ENCODE results near the gene MMAA.
"Not testable (repeated sequence)": the region's sequence is repeated elsewhere in the genome, so short reads cannot be mapped to it uniquely, and the experiment has no call there.

Gene MMAA

GRCh38 chr4:145618932-145619638 is at the start of gene MMAA:
Gene MMAA, plus strand, starts transcription at chr4:145619385. Its CDS starts 19,755 bp downstream, at chr4:145639140.
- DNase-seq = peak; percentile 97

- DNase-seq = not testable (repeated sequence)
Measured at GRCh38 chr4:145574546-145574945, 44.6 kb upstream of the MMAA start.

- DNase-seq = no peak
Measured at GRCh38 chr4:145580906-145581305, 38.3 kb upstream of the MMAA start.

DNA sequence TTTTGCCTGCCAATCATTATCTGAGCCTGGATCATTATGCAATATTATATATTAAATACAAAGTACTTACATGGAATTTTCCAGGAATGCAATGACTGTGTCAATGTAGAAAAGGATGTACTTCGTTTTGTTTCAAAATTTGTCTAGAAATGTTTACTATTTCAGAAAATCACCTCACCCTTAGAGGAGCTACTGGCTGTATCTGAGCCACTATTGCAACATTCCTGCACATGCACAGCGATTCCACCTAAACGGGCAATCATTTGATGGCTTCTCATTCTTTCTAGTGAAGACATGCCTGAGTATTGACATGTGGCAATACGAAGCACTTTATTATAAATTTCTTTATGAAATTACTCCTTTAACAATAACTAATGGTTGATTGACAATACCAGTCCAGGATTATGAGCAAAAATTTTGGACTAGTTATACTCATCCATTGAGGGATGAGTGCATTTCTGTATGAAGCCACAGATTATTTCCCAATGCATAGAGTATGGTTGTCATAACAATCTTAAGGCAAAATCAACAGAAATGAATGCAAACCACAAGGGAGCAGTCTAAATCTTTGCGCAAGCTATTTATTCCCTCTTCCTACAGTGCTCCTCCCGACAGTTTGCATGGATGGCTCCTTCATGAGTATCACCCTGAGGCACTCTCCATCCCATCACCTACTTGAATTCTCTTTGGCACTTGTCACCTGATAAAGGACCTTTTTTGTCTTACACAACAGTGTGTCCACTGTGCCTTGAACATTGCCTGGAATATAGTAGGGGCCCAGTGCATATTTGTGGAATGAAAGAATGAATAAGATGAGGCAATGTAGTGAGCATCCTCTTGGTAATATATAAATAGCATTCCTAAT is 35.8 kb upstream of the MMAA start:
- no peak for DNase-seq

DNA sequence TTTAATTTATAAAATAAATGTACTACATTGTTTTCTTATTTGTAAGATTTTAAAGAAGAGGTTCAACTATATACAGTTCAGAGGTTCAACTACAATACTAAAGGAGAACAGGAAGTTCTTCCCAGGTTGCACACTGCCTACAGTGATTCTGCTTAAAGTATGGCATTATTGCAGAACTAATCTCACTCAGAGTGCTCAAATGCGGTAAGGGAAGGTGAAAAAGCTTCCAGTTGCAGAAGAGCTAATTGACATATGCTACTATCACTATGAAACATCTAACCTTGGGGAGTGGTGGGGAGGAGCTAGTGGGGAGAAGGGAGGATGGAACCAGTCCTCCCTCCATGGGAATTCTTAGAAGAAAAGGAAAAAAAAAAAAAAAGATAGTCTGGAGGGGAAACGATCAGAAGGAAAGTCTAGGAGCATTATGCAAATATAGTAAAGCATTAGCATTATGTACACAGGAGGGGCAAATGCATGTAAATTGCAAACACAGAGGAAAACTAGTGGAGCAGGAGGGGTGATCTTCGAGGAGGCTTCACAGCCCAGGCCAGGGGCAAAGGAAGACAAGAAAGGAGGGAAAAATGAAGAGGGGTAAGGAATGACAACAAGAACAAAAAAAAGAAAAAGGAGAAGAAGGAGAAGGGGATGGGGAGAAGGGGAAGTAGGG is 32.0 kb upstream of the MMAA start:
- no peak for DNase-seq

DNA sequence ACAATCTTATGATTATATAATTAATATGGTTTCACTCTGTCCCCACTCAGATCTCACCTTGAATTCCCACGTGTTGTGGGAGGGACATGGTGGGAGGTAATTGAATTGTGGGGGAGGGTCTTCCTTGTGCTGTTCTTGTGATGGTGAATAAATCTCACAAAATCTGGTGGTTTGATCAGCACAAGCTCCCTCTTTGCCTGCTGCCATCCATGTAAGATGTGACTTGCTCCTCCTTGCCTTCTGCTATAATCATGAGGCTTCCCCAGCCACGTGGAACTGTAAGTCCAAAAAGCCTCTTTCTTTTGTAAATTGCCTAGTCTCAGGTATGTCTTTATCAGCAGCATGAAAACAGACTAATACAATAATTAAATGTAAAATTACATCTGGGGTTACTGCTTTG is 29.8 kb upstream of the MMAA start:
- DNase-seq = not testable (repeated sequence)

DNA sequence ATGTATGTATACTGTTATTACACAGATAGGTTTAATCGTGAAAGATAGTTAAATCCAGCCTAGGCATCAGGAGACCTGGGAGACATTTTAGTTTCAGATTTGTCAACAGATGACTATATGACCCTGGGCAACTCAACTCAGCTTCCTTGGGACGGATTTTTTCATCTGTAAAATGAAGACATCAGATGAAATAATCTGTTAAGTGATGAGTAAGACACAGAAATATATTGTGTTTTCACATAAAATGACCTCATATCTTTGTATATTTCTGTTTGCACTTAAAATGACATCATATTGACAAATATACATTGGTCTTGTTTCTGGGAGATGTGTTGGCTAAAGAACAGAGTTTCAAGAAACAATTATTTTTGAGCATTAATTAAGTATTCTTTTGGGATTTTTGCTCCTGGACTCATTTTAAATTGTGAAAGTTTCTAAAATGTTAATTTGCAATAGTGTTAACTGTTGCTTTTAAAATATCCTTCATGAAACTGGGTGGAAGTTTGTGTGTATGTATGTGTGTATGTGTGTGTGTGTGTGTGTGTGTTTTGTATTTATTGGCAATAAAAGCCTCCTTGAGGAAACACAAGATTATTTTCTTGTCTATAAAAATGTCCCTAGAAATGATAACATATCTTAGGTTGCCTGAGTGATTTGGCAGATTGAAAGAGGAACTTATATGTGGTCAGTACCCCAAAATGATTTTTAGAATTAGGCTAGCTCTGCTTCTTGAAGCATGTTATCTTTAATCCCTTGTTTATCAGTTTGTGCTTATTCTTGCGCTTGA is 29.1 kb upstream of the MMAA start:
- DNase-seq = no peak

DNA sequence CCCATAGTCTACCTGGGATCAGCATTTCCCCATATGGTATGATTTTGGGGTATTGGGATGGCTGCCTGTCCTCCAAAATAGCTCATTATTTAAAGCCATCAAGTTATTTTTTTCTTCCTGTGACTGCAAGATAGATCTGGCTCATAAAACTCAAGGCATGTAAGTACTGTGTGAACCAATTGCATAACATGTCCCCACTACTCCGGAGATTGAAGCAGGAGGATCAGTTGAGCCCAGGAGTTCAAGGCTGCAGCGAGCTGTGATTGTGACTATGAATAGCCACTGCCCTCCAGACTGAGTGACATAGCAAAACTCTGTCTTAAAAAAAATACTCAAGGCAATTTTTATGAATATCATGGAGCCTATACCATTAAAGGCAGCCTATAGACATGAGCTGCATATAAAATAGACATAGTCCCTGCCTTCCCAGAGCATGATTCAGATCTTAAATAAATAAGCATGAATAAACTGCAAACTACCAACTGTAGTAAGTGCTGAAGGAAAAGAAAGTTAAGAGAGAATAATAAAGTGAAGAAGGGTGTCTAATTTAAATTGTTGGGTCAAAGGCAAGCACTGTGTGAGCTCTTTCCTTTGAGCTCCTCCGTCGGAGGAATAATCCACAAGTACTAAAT is 16.9 kb upstream of the MMAA start:
- DNase-seq = no peak

DNA sequence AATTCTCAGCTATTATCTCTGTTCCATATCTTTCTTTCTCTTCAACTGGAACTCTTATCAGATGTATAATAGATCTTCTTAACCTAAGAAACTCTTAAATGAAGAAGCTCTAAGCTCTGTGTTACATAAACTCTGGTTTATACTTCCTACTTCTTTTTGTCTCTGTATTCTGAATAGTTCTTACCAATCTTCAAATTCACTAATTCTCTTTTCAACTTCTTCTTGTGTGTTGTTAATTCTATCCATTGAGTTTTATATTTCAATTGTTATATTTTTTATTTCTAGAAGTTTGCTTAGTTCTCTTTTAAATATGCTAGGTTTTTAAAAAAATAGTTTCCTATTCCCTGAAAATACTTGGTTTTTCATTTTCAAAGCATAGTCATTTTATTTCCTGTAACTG is 13.2 kb upstream of the MMAA start:
- no peak for DNase-seq

DNA sequence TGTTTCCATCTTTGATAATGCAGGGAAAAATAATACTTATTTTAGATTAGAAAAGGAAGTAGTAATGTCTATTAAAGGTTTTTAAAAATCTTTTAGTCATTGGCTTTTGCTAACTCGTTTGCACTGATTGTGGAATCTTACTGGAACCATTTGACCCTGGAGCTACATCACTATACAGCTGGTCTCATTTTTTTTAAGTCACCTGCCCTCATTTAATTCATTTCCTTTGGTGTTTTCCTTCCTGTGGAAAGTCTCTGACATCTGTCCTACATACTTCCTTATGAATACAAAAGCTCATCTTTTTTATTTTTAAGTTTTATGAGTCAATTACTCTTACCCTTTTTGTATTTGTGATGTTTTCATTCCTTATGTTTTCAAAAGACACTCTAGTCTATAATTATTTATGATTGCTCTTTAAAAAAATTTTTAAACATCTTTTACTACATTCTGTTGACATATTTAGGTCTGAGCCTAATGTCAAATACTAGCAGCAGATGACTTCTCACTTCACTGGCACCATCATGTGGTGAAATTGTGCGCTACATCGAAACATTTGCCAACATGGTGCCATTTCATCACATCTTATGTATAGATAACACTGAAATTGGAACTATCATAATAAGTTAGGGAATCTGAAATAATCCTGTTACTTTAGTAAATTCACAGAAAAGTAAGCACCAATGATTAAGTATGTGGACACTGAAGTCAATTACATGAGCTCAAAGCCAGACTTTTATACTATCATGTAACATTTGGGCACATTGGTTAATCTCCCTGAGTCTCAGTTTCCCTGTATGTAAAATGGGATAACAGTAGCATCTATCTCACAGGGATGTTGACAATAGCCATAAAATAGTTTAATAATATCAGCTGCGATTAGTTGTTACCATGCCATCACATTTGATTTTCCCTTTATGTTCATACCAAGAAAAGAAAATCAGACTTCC is 9.4 kb upstream of the MMAA start:
- DNase-seq = peak; percentile 72

- DNase-seq = no peak
Measured at GRCh38 chr4:145613566-145614232, 5.5 kb upstream of the MMAA start.

- no peak for DNase-seq
Measured at GRCh38 chr4:145614233-145614610, 5.0 kb upstream of the MMAA start.

DNA sequence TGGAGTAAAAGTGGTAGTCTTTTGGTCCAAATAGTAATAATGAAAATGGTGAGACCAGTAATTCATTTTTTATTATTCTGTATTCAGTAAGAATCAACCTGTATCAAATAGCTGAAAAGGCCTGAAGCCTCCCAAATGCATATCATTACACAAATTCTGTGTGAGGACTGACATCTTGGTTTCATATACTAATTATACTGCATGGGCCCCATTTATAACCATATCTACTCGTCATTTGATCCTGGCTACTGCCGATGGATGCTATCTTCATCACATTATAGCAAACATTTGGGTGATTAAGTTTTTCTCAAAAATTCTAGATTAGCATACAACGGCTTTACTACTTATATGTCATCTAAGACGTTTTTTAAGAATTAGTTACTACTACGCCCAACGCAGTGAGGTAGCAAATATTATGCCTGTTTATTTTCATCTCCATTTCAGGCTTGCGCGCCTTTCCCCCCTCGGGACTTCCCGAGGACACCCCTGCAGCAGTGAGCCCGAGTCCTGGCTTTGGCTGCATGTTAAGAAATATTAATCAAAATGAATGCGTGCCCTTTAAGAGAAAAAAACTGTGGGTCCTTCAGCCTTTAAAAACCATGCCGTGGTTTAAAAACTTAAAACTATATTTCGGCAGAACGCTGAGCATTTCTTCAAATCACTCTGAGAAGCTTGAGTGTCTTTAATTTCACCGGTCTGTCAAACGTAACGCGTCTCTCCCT is 814 bp upstream of the MMAA start:
- peak; percentile 23 for DNase-seq

GRCh38 chr4:145619639-145619996 is 433 bp downstream of the MMAA start:
- peak; percentile 60 for DNase-seq

GRCh38 chr4:145622067-145622466 is 2.9 kb downstream of the MMAA start:
- DNase-seq = not testable (repeated sequence)

GRCh38 chr4:145623831-145624230 is 4.6 kb downstream of the MMAA start:
- DNase-seq = no peak

DNA sequence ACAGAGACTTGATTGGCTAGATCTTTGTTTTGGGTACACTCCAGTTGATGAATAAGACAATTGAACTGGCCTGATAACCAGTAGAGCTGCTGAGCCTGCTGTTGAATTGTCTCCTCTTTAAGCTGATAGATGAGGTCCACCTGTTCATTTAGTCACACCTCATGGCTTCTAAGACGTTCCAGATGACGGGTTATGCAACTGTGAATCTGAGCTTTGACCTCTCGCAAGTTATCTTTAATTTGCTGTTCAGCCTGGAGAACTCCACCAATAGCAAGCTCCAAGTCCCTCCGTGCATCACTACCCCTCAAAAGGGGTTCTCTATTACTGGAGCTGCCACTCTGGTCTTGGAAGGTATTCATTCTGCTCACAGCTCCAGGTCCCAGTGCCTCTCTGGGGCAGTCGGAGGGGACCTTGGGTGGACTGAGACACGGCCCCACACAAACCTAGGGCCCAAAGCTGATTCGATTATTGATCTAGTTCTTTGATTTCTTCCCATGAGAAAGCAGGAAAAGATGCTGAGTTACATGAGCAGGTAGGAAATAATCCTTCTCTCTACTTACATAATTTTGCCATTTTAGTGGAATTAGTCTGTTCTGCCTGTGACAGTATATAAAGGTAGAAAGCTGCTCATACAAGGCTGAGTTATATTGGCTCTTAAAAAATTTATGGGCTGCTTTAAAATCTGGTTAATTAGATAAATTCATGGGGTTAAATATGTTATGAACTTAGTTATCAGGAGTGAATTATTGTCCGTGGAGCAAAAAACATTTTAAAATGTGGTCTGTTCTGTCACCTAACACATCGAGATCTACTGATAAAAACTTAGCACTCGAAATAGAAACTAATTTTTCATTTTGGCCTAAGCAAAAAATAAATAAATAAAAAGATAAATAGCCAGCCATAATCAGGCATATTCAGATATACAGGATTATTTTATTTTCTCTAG is 6.8 kb downstream of the MMAA start:
- DNase-seq = no peak

GRCh38 chr4:145626623-145626982 is 7.4 kb downstream of the MMAA start:
- DNase-seq = no peak

- no peak for DNase-seq
Measured at GRCh38 chr4:145635117-145635516, 15.9 kb downstream of the MMAA start.
